ENCODE measurements around the gene FMNL3. TPM values are rescaled to one million over a fixed set of nuclear protein-coding genes. Genes with fewer than 3 reads are reported as not detected.

The FMNL3 gene
- total and polyA plus RNA-seq, 2 of the 13 experiments (the other 11 are each of a cell fraction or from before 2014, with no cell fraction given) = 0.44 to 1.1 TPM

- 0 out of 2 replicates have a peak, but pooled peaks have one; percentile 49 for TF ChIP-seq RELA (CRISPR knock-in tag; IDR thresholded peaks at IDR 0.05)
- TF ChIP-seq SKIL (CRISPR knock-in tag; IDR thresholded peaks at IDR 0.05; ENCODE audit: borderline replicate concordance) = peak; percentile 60; the same call in 1 of the 2 replicates
- TF ChIP-seq ZNF691 (CRISPR knock-in tag; IDR thresholded peaks at IDR 0.05; ENCODE audit: borderline replicate concordance, low read depth) = peak; percentile 42; the same call in 1 of the 2 replicates
- 0 out of 2 replicates have a peak, but pooled peaks have one; percentile 31 for TF ChIP-seq SIX4 (CRISPR knock-in tag; IDR thresholded peaks at IDR 0.05)
- TF ChIP-seq ZNF563 (CRISPR knock-in tag; IDR thresholded peaks at IDR 0.05) = peak; percentile 79
- 0 out of 2 replicates have a peak, but pooled peaks have one; percentile 49 for TF ChIP-seq SMYD3 (CRISPR knock-in tag; IDR thresholded peaks at IDR 0.05)
- TF ChIP-seq ZNF576 (CRISPR knock-in tag; IDR thresholded peaks at IDR 0.05) = no peak
- TF ChIP-seq ZNF556 (CRISPR knock-in tag; IDR thresholded peaks at IDR 0.05; ENCODE audit: borderline replicate concordance) = peak; percentile 44; the same call in 1 of the 2 replicates
- no peak; the same call in 1 of the 2 replicates for TF ChIP-seq ZNF792 (CRISPR knock-in tag; IDR thresholded peaks at IDR 0.05)
- TF ChIP-seq GABPA (IDR thresholded peaks at IDR 0.05; ENCODE audit: low read depth, low read length) = peak; percentile 87
- TF ChIP-seq GABPA (CRISPR knock-in tag; IDR thresholded peaks at IDR 0.05; ENCODE audit: low read depth) = peak; percentile 99
- TF ChIP-seq CCDC6 (CRISPR knock-in tag; IDR thresholded peaks at IDR 0.05) = peak; percentile 72
- peak; percentile 59 for TF ChIP-seq BRD4 (CRISPR knock-in tag; IDR thresholded peaks at IDR 0.05)
- no peak for TF ChIP-seq TEF (CRISPR knock-in tag; IDR thresholded peaks at IDR 0.05)
- peak; percentile 47; the same call in 1 of the 2 replicates for TF ChIP-seq CREB1 (IDR thresholded peaks at IDR 0.05)
- TF ChIP-seq CREB1 (CRISPR knock-in tag; IDR thresholded peaks at IDR 0.05) = peak; percentile 82
- 0 out of 2 replicates have a peak, but pooled peaks have one; percentile 12 for TF ChIP-seq SATB2 (CRISPR knock-in tag; IDR thresholded peaks at IDR 0.05)
- peak; percentile 85 for TF ChIP-seq PHF20 (CRISPR knock-in tag; IDR thresholded peaks at IDR 0.05)
- 0 out of 2 replicates have a peak, but pooled peaks have one; percentile 35 for TF ChIP-seq RCOR2 (CRISPR knock-in tag; IDR thresholded peaks at IDR 0.05)
- TF ChIP-seq HES4 (CRISPR knock-in tag; IDR thresholded peaks at IDR 0.05; ENCODE audit: borderline replicate concordance) = peak; percentile 76; the same call in 1 of the 2 replicates
Observed at GRCh38 chr12:49740930-49741881, 34.0 kb upstream of the FMNL3 start, which contains the start of gene TMBIM6 (continued).
